Liver (tissue), 9 donors: Measurements from ENCODE around the gene NUCB2. TPM values are rescaled to one million over a fixed set of nuclear protein-coding genes. Genes with fewer than 3 reads are reported as not detected.

Experiments
- DNase-seq: peaks from one replicate; pipeline ENCODE4 v3.0.0-alpha.2; 2017; ENCODE audit warnings: low spot score
- H3K27ac ChIP-seq, 2 donors: one replicate each; pipeline ENCODE4 v1.7.0; 2013; ENCODE audit warnings: inconsistent platforms in 2 of 2, low read length in 2 of 2, control low read depth in 1 of 2, low read depth in 1 of 2, mild to moderate bottlenecking in 1 of 2
- H3K27me3 ChIP-seq, 4 donors: one replicate each; pipeline versions ENCODE4 v1.6.1 to v1.7.0; 2013; ENCODE audit warnings: low read length in 3 of 4, inconsistent platforms in 1 of 4, mild to moderate bottlenecking in 1 of 4, moderate library complexity in 1 of 4; ENCODE audit not compliant: control insufficient read depth in 4 of 4, insufficient read depth in 4 of 4
- H3K36me3 ChIP-seq, 4 donors: one replicate each; pipeline versions ENCODE4 v1.6.1 to v1.7.0; 2013; ENCODE audit warnings: low read length in 3 of 4, mild to moderate bottlenecking in 3 of 4, low read depth in 1 of 4, moderate library complexity in 1 of 4; ENCODE audit not compliant: control insufficient read depth in 4 of 4, insufficient read depth in 3 of 4
- H3K4me1 ChIP-seq, 4 donors: one replicate each; pipeline versions ENCODE4 v1.6.1 to v1.7.0; 2013; ENCODE audit warnings: low read length in 3 of 4, mild to moderate bottlenecking in 3 of 4, moderate library complexity in 1 of 4; ENCODE audit not compliant: control insufficient read depth in 4 of 4, insufficient read depth in 4 of 4
- H3K4me3 ChIP-seq, 3 donors: one replicate each; pipeline versions ENCODE4 v1.6.1 to v1.7.0; 2013; ENCODE audit warnings: low read length in 3 of 3, control low read depth in 1 of 3, low read depth in 1 of 3, mild to moderate bottlenecking in 1 of 3
- H3K9ac ChIP-seq, 2 donors: one replicate each; pipeline ENCODE4 v1.7.0; 2013; ENCODE audit warnings: low read length in 2 of 2, mild to moderate bottlenecking in 2 of 2, moderate library complexity in 2 of 2, control low read depth in 1 of 2, low read depth in 1 of 2
- H3K9me3 ChIP-seq, 4 donors: one replicate each; pipeline versions ENCODE4 v1.6.1 to v1.7.0; 2013; ENCODE audit warnings: low read length in 3 of 4; ENCODE audit not compliant: control insufficient read depth in 4 of 4
- EGR1 ChIP-seq, 2 donors: IDR thresholded peaks; 2 replicates each; pipeline ENCODE4 v1.6.1; 2016 to 2018; ENCODE audit warnings: antibody characterized with exemption in 2 of 2, low read depth in 2 of 2
- FOXA1 ChIP-seq: IDR thresholded peaks from 2 replicates; pipeline ENCODE4 v1.6.1; 2016; ENCODE audit warnings: antibody characterized with exemption
- FOXA2 ChIP-seq: IDR thresholded peaks from 2 replicates; pipeline ENCODE4 v1.6.1; 2016; ENCODE audit warnings: antibody characterized with exemption
- GABPA ChIP-seq, 2 donors: IDR thresholded peaks in 1 of 2; conservative IDR thresholded peaks in 1 of 2; 2 replicates each; pipeline ENCODE4 v1.6.1; 2016; ENCODE audit warnings: antibody characterized with exemption in 2 of 2, mild to moderate bottlenecking in 1 of 2, moderate library complexity in 1 of 2
- HNF4A ChIP-seq, 2 donors: conservative IDR thresholded peaks; 2 replicates each; pipeline ENCODE4 v1.6.1; 2016; ENCODE audit warnings: antibody characterized with exemption in 2 of 2, mild to moderate bottlenecking in 2 of 2
- JUND ChIP-seq, 2 donors: IDR thresholded peaks; 2 replicates each; pipeline ENCODE4 v1.6.1; 2016; ENCODE audit warnings: antibody characterized with exemption in 2 of 2
- NR2F2 ChIP-seq: IDR thresholded peaks from 2 replicates; pipeline ENCODE4 v1.6.1; 2016; ENCODE audit warnings: antibody characterized with exemption
- RAD21 ChIP-seq, 2 donors: IDR thresholded peaks; 2 replicates each; pipeline ENCODE4 v1.6.1; 2016; ENCODE audit warnings: antibody characterized with exemption in 2 of 2, mild to moderate bottlenecking in 2 of 2
- RXRA ChIP-seq, 2 donors: IDR thresholded peaks; 2 replicates each; pipeline ENCODE4 v1.6.1; 2017 to 2018; ENCODE audit warnings: antibody characterized with exemption in 2 of 2, mild to moderate bottlenecking in 1 of 2
- SP1 ChIP-seq: IDR thresholded peaks from 2 replicates; pipeline ENCODE4 v1.6.1; 2018; ENCODE audit warnings: antibody characterized with exemption, mild to moderate bottlenecking
- TAF1 ChIP-seq: conservative IDR thresholded peaks from 2 replicates; pipeline ENCODE4 v1.6.1; 2016; ENCODE audit warnings: antibody characterized with exemption, mild to moderate bottlenecking
- YY1 ChIP-seq: IDR thresholded peaks from 2 replicates; pipeline ENCODE4 v1.6.1; 2016; ENCODE audit warnings: antibody characterized with exemption, mild to moderate bottlenecking
- WGBS: extraction: QIAGEN DNeasy Blood & Tissue Kit; methylation state at CpG from one replicate; pipeline ENCODE4 v1.1.7; 2013; 5-methylcytosine and 5-hydroxymethylcytosine counted together
- polyA plus RNA-seq, 2 donors: library from polyadenylated mRNA; stranded (reverse) in 1 of 2; unstranded in 1 of 2; fragments of 200-250 nt in 1 of 2; fragments of >200 nt in 1 of 2; fragmentation: Nextera tagmentation in 1 of 2; extraction: Ambion mirVana in 1 of 2; gene quantifications; one replicate each; pipeline versions ENCODE4 v1.2.1 to v1.2.3, GENCODE V29; 2013 to 2015
- total RNA-seq, 2 donors: library from RNA; depleted of rRNA; stranded (reverse); fragments of >200 nt; gene quantifications; one replicate each; pipeline ENCODE4 v1.2.3, GENCODE V29; 2014
- TF ChIP-seq, protein P1 (sequence below): IDR thresholded peaks from 2 replicates; pipeline ENCODE4 v1.6.1; 2016; ENCODE audit warnings: antibody characterized with exemption
- TF ChIP-seq, protein P2 (sequence below): IDR thresholded peaks from 2 replicates; pipeline ENCODE4 v1.6.1; 2016; ENCODE audit warnings: antibody characterized with exemption, mild to moderate bottlenecking
- TF ChIP-seq, protein P3 (sequence below): IDR thresholded peaks from 2 replicates; pipeline ENCODE4 v1.6.1; 2016; ENCODE audit warnings: antibody characterized with exemption
- TF ChIP-seq, protein P4 (sequence below): fragments of 150-350 bp; IDR thresholded peaks from 2 replicates; pipeline ENCODE4 v1.5.1; 2017; ENCODE audit warnings: improper control_type of control experiment, low read depth, low read length; ENCODE audit not compliant: missing input control
- donor health status: healthy.
- donor health status: healthy.
- donor health status: healthy.
- donor health status: healthy.
- donor health status: healthy.

The NUCB2 gene
- total and polyA plus RNA-seq, 4 donors = 68.5 to 112 (median 103) TPM

DNA sequence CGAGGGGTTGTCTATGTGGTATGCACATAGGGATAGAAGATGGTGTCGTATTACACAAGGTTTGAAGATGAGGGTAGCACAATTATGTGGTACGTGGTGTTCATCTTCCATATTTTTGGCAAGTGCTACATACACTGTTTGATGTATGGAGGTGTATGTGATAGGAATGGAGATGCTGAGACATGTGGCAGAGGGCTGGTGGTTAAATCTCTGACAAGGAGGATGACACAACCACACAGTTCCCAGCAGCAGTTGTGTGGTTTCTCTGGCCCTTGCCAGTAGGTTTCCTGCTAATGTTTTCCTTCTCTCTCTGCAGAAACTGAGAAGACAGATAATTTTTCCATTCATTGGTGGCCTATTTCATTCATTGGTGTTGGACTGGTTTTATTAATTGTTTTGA is 92.0 kb downstream of the NUCB2 start:
- peaks cover 33 to 56% (median 36%) of the 10 kb centered on the region in 4 donors for H3K9me3 ChIP-seq
- WGBS = 96% methylated on average over 3 of the region's 3 CpGs

DNA sequence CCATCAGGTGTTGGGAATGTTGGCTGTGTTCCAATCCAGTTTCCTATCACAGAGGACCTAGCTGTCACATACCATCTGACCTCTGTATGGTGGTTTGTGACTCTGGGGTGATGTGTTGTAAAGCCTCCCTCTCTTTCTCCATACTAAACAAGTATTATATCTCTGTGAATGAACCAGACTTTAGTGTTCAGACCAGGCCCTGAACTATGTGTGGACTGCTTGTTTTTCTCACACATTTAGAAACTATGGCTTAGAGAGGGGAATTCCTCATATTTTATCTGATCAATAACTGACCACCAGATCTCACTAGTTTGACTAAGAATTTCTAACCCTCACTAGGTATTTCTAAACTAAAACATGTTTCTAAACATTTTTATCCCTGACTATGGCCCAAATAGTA is 92.6 kb downstream of the NUCB2 start:
- no peak for TF ChIP-seq SP1
- TF ChIP-seq EGR1 (IDR thresholded peaks at IDR 0.05; ENCODE audit: low read depth in 2 of 2) = no peak
- TF ChIP-seq, protein P1, sequence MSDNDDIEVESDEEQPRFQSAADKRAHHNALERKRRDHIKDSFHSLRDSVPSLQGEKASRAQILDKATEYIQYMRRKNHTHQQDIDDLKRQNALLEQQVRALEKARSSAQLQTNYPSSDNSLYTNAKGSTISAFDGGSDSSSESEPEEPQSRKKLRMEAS = no peak
- no peak for TF ChIP-seq YY1
- no peak for TF ChIP-seq HNF4A (conservative IDR thresholded peaks at IDR 0.05)
- TF ChIP-seq RXRA (IDR thresholded peaks at IDR 0.05) = no peak
- no peak for TF ChIP-seq FOXA1
- Histone ChIP-seq H3K27ac (no peak overlapping the region), H3K36me3 (peaks cover 0 to 4% (median 0%) of the 10 kb centered on the region in 4 donors), H3K4me1 (no peaks in the 10 kb centered on the region), H3K27me3 (no peaks in the 10 kb centered on the region), H3K9ac (no peak overlapping the region), H3K9me3 (peaks cover 36 to 60% (median 37%) of the 10 kb centered on the region in 4 donors), H3K4me3 (no peak overlapping the region)
- DNase-seq = no peak

More for the DNA sequence above, 92.0 kb downstream of the NUCB2 start:
- Histone ChIP-seq H3K27ac (no peak overlapping the region), H3K36me3 (peaks cover 0 to 3% (median 0%) of the 10 kb centered on the region in 4 donors), H3K4me1 (no peaks in the 10 kb centered on the region), H3K27me3 (no peaks in the 10 kb centered on the region), H3K9ac (no peak overlapping the region), H3K4me3 (no peak overlapping the region)
- DNase-seq = no peak
- TF ChIP-seq RAD21 (IDR thresholded peaks at IDR 0.05) (no peak), HNF4A (conservative IDR thresholded peaks at IDR 0.05) (no peak), FOXA2 (no peak), JUND (IDR thresholded peaks at IDR 0.05) (no peak), GABPA (IDR thresholded peaks at IDR 0.05 in 1 of 2, conservative IDR thresholded peaks at IDR 0.05 in 1 of 2) (no peak), NR2F2 (no peak)
- TF ChIP-seq, protein P1 = no peak
- TF ChIP-seq, protein P2, sequence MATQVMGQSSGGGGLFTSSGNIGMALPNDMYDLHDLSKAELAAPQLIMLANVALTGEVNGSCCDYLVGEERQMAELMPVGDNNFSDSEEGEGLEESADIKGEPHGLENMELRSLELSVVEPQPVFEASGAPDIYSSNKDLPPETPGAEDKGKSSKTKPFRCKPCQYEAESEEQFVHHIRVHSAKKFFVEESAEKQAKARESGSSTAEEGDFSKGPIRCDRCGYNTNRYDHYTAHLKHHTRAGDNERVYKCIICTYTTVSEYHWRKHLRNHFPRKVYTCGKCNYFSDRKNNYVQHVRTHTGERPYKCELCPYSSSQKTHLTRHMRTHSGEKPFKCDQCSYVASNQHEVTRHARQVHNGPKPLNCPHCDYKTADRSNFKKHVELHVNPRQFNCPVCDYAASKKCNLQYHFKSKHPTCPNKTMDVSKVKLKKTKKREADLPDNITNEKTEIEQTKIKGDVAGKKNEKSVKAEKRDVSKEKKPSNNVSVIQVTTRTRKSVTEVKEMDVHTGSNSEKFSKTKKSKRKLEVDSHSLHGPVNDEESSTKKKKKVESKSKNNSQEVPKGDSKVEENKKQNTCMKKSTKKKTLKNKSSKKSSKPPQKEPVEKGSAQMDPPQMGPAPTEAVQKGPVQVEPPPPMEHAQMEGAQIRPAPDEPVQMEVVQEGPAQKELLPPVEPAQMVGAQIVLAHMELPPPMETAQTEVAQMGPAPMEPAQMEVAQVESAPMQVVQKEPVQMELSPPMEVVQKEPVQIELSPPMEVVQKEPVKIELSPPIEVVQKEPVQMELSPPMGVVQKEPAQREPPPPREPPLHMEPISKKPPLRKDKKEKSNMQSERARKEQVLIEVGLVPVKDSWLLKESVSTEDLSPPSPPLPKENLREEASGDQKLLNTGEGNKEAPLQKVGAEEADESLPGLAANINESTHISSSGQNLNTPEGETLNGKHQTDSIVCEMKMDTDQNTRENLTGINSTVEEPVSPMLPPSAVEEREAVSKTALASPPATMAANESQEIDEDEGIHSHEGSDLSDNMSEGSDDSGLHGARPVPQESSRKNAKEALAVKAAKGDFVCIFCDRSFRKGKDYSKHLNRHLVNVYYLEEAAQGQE = no peak

DNA sequence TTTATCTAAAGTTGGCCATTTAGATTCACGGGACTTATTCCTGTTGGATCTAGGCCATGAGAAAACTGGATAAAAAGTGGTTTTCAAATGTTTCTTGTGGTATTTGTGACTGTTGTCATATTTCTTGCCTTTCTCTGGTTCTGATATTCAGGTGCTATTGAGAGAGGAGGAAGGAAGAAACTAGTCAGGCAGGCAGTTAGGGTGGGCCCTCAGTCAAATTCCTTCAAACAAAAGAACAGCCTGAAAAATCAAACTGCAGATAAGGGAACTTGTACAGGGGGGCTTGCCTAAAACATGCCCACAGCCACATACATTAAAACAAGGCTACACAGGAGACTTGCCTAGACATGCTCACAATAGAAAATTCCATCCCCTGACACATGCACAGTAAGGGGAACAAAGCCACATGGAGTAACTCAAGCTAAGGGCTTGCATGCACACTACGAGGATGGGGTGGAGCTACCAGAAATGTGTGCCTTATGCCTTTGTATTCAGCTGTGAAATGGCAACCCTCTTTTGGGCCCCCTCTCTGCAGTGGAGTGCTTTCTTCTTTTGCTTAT is 93.2 kb downstream of the NUCB2 start:
- 96% methylated on average over 2 of the region's 2 CpGs for WGBS
- peaks cover 0 to 4% (median 0%) of the 10 kb centered on the region in 4 donors for H3K36me3 ChIP-seq
- TF ChIP-seq, protein P3, sequence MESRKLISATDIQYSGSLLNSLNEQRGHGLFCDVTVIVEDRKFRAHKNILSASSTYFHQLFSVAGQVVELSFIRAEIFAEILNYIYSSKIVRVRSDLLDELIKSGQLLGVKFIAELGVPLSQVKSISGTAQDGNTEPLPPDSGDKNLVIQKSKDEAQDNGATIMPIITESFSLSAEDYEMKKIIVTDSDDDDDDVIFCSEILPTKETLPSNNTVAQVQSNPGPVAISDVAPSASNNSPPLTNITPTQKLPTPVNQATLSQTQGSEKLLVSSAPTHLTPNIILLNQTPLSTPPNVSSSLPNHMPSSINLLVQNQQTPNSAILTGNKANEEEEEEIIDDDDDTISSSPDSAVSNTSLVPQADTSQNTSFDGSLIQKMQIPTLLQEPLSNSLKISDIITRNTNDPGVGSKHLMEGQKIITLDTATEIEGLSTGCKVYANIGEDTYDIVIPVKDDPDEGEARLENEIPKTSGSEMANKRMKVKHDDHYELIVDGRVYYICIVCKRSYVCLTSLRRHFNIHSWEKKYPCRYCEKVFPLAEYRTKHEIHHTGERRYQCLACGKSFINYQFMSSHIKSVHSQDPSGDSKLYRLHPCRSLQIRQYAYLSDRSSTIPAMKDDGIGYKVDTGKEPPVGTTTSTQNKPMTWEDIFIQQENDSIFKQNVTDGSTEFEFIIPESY = no peak
- TF ChIP-seq, protein P4, sequence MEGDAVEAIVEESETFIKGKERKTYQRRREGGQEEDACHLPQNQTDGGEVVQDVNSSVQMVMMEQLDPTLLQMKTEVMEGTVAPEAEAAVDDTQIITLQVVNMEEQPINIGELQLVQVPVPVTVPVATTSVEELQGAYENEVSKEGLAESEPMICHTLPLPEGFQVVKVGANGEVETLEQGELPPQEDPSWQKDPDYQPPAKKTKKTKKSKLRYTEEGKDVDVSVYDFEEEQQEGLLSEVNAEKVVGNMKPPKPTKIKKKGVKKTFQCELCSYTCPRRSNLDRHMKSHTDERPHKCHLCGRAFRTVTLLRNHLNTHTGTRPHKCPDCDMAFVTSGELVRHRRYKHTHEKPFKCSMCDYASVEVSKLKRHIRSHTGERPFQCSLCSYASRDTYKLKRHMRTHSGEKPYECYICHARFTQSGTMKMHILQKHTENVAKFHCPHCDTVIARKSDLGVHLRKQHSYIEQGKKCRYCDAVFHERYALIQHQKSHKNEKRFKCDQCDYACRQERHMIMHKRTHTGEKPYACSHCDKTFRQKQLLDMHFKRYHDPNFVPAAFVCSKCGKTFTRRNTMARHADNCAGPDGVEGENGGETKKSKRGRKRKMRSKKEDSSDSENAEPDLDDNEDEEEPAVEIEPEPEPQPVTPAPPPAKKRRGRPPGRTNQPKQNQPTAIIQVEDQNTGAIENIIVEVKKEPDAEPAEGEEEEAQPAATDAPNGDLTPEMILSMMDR = no peak
- TF ChIP-seq RXRA (IDR thresholded peaks at IDR 0.05) (no peak), GABPA (IDR thresholded peaks at IDR 0.05 in 1 of 2, conservative IDR thresholded peaks at IDR 0.05 in 1 of 2) (no peak), SP1 (no peak), FOXA2 (no peak), YY1 (no peak), TAF1 (no peak), HNF4A (conservative IDR thresholded peaks at IDR 0.05) (no peak), JUND (IDR thresholded peaks at IDR 0.05) (no peak), RAD21 (IDR thresholded peaks at IDR 0.05) (no peak), FOXA1 (no peak), NR2F2 (no peak), EGR1 (IDR thresholded peaks at IDR 0.05; ENCODE audit: low read depth in 2 of 2) (no peak)
- TF ChIP-seq, protein P1 = no peak

More for the DNA sequence above, 93.2 kb downstream of the NUCB2 start:
- Histone ChIP-seq H3K9me3 (peaks cover 36 to 60% (median 38%) of the 10 kb centered on the region in 4 donors), H3K4me3 (peak overlapping the region in 1 of 3 donors; percentile 0), H3K4me1 (no peaks in the 10 kb centered on the region), H3K27me3 (no peaks in the 10 kb centered on the region), H3K9ac (no peak overlapping the region), H3K27ac (no peak overlapping the region)
- no peak for DNase-seq
